C4-2B (cell line): Measurements from ENCODE around the gene FAF1.

ENCODE experiments used
- CTCF ChIP-seq: fragments of 450-650 bp; conservative IDR thresholded peaks from 2 replicates; pipeline ENCODE4 v1.5.1; 2017; ENCODE audit warnings: mild to moderate bottlenecking
- ZFX ChIP-seq: fragments of 450-650 bp; IDR thresholded peaks from 2 replicates; pipeline ENCODE4 v1.6.1; 2017

DNA sequence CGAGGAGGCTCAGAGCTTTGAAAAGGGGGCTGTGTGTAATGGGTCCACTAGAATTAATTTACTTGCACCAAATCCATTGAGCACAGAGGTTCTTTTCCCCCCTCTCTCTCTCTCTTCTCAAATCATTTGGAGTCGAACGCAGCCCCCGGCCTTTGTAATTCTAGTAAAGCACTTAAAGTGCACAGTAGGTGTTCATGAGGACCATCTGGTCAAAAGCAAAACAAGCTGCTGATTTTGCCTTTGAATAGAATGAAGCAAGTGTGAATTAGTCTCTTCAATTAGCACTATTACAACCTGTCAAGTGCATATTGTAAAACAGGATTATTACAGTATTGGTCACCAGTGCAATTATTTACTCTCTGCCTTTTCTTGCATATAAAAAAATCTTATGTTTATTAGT is 259.9 kb downstream of the FAF1 start:
- TF ChIP-seq CTCF (no peak), ZFX (no peak)
